Measurements from ENCODE around the gene KCNQ5.

DNA sequence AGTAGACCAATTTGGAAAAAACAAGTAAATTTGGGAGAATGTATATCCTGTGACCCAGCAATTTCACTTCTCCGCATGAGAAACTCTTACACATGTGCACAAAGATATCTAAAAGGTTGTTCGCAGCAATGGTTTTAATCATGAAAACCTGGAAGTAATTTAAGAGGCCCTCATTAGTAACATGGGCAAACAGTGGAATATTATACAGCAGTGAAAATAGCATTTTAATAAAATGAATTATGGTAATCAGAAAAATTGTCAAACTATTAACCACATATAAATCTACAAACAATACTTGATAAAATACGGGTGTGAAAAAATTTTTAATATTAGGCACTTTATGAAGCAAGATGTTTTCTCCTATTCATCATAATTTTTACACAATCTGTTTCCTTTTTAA lies 74.2 kb downstream of the KCNQ5 start:
- TF ChIP-seq, protein P1, sequence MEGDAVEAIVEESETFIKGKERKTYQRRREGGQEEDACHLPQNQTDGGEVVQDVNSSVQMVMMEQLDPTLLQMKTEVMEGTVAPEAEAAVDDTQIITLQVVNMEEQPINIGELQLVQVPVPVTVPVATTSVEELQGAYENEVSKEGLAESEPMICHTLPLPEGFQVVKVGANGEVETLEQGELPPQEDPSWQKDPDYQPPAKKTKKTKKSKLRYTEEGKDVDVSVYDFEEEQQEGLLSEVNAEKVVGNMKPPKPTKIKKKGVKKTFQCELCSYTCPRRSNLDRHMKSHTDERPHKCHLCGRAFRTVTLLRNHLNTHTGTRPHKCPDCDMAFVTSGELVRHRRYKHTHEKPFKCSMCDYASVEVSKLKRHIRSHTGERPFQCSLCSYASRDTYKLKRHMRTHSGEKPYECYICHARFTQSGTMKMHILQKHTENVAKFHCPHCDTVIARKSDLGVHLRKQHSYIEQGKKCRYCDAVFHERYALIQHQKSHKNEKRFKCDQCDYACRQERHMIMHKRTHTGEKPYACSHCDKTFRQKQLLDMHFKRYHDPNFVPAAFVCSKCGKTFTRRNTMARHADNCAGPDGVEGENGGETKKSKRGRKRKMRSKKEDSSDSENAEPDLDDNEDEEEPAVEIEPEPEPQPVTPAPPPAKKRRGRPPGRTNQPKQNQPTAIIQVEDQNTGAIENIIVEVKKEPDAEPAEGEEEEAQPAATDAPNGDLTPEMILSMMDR (optimal IDR thresholded peaks at IDR 0.05 in 1 of 3, IDR thresholded peaks at IDR 0.05 in 1 of 3, conservative IDR thresholded peaks at IDR 0.05 in 1 of 3; ENCODE audit: extremely low read depth in 1 of 3, insufficient read depth in 2 of 3, low read length in 3 of 3) = no peak
- no peak for TF ChIP-seq EZH2 (IDR thresholded peaks at IDR 0.05; ENCODE audit: low read length)

Measured in keratinocyte (primary cell).